GM12892 (cell line): ENCODE data around the gene ZNF3.

Source experiments
- POLR2A ChIP-seq: IDR thresholded peaks from 2 replicates; pipeline ENCODE4 v1.6.1; 2011; ENCODE audit warnings: low read depth, low read length, control low read depth
- POLR2AphosphoS5 ChIP-seq: IDR thresholded peaks from 2 replicates; pipeline ENCODE4 v1.6.1; 2011; ENCODE audit warnings: low read depth, low read length, control low read depth
- TAF1 ChIP-seq: IDR thresholded peaks from 2 replicates; pipeline ENCODE4 v1.6.1; 2011; ENCODE audit warnings: low read depth, mild to moderate bottlenecking, control low read depth, low read length, borderline replicate concordance

- TF ChIP-seq POLR2AphosphoS5 (no peak), POLR2A (no peak), TAF1 (no peak)
These were observed 28.3 kb downstream of the ZNF3 start for GRCh38 chr7:100053215-100053614.
